Right ventricle myocardium inferior (tissue), 1 donor: Measurements from ENCODE around the gene LRP5. TPM values are rescaled to one million over a fixed set of nuclear protein-coding genes. Genes with fewer than 3 reads are reported as not detected.
"Not testable (repeated sequence)": the region's sequence is repeated elsewhere in the genome, so short reads cannot be mapped to it uniquely, and the experiment has no call there.

Experiments used
- ATAC-seq: fragments of 200-7000 bp; cut with Tn5 transposase; one replicate; pipeline ENCODE4 v1.9.1; 2020; ENCODE audit warnings: mild to moderate bottlenecking, moderate library complexity
- DNase-seq: peaks from one replicate; pipeline ENCODE4 v3.0.0; 2021; ENCODE audit errors: missing footprints
- intact Hi-C: fragments of 100-400 bp; cut with DNase I; formaldehyde crosslinking; loops from one replicate; pipeline ENCODE4 v1.11.0; 2022
- total RNA-seq: library from RNA; stranded (reverse); fragmentation: NEBNext Ultra II Directional; extraction: Animal tissue kit (Norgen Biotek cat#: 25700); gene quantifications from one replicate; pipeline ENCODE4 v1.2.1, GENCODE V29; 2021
- donor health status: DM: no; HTN: yes; CAD: no; lungs with severe emphysema.

The LRP5 gene
- total RNA-seq, 1 donor from 2014 or later: 61.6 TPM

DNA sequence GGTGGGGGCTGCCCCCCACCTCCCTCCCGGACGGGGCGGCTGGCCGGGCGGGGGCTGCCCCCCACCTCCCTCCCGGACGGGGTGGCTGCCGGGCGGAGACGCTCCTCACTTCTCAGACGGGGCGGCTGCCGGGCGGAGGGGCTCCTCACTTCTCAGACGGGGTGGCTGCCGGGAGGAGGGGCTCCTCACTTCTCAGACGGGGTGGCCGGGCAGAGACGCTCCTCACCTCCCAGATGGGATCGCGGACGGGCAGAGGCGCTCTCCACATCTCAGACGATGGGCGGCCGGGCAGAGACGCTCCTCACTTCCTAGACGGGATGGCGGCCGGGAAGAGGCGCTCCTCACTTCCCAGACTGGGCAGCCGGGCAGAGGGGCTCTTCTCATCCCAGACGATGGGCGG lies 163.2 kb downstream of the LRP5 start:
- DNase-seq, intact Hi-C loops, ATAC-seq: not testable (repeated sequence)

GRCh38 chr11:68479390-68479789 lies 167.0 kb downstream of the LRP5 start:
- intact Hi-C loops: no loop called here
- DNase-seq: no peak
- ATAC-seq: no peak

DNA sequence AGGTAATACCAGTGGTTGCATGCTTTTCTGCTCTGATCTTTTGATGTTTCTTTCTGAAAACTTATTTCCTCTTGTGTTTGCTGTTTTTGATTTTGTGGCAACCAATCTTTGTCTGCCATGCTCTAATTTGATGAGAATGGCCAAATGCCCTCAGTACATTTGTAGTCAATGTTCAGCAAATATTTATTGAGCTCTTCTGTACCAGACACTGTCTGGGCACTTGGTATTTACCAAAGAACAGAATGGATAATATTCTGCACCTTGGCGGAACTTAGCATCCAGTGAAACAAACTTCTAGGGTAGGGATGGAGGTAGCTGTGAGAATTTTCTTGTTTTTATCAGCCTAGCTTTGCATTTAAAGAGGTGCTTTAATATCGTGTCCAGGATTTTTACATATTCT lies 167.8 kb downstream of the LRP5 start:
- ATAC-seq (no peak), DNase-seq (no peak)
- intact Hi-C loops: no loop called here

DNA sequence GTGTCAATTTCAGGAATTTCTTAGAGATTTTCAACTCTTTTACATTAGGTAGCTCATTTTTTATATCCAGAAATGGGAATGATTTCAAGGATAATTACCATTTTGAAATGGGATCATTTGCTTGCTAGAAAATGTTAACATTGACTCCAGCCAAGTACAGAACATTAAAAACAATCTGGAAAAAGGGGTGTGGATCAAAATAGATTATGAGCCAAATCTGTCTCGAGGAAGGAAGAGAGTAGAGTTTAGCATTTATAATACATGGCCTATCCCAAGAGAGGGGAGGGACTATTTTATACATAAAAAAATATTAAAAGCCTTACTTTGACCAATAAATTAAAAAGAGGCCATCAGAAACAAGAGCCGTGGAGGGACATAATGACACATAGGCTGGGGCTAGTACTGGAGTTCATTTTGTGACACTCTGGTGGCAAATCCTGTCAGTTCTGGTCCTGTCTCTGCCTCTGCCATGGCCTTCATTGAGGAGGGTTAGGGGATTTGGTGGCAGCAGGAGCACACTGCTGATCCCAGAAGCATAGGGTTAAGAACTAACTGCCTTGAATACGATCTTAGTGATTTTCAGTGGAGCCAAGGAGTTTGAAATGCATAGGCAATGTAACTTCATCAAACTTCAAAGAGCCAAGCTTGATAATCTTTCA lies 168.6 kb downstream of the LRP5 start:
- intact Hi-C loops: no loop called here
- DNase-seq: no peak

DNA sequence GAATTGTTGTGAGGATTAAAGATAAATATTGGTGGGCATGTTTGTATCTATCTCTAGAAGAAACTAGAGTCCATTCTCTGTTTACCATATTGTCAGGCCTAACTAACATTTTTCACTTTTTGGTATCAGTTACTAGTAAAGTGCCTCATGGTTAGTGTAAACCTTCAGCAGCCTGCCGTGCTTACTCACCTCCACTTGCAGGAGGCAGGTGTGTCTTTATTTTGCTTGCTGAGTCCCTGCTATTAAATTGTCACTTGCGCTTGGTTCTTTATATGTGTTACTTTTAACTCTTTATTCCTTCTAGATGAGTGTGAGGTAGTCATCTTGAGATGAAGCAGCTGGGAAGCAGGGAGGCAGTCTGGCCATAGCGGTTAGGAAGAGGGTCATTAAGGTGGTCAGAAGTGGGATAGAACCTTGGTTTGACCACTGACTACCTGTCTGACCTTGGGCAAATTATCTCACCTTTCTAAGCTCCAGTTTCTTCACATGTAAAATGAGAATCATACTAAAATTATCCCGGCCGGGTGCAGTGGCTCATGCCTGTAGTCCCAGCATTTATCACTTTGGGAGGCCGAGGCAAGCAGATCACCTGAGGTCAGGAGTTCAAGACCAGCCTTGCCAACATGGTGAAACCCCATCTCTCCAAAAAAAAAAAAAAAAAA lies 169.3 kb downstream of the LRP5 start:
- DNase-seq: no peak
- ATAC-seq: peak; percentile 21
- intact Hi-C loops: no loop called here

More for the DNA sequence above, 168.6 kb downstream of the LRP5 start:
- no peak for ATAC-seq

GRCh38 chr11:68488623-68489022 lies 176.2 kb downstream of the LRP5 start:
- no peak for ATAC-seq

GRCh38 chr11:68495220-68495729 lies 182.9 kb downstream of the LRP5 start:
- ATAC-seq (no peak), DNase-seq (no peak)
- intact Hi-C loops: no loop called here

More at GRCh38 chr11:68488623-68489022, 176.2 kb downstream of the LRP5 start:
- no peak for DNase-seq
- intact Hi-C loops: no loop called here

- DNase-seq (no peak), ATAC-seq (no peak)
- intact Hi-C loops: no loop called here
Observed at GRCh38 chr11:68495872-68496271, 183.5 kb downstream of the LRP5 start.

GRCh38 chr11:68497761-68498160 lies 185.4 kb downstream of the LRP5 start:
- DNase-seq: no peak
- ATAC-seq: no peak
- intact Hi-C loops: no loop called here

- ATAC-seq (no peak), DNase-seq (no peak)
- intact Hi-C loops: no loop called here
Observed at GRCh38 chr11:68498321-68498720, 185.9 kb downstream of the LRP5 start.

Other genes with a start within 250 kb of the LRP5 start
- 7.6 TPM for gene CHKA, start 191.2 kb upstream of the LRP5 start, total RNA-seq
- 29.1 TPM for gene KMT5B, start 99.3 kb upstream of the LRP5 start, total RNA-seq
- gene C11orf24, start 40.6 kb upstream of the LRP5 start, total RNA-seq: 29.4 TPM
- 83.5 TPM for gene PPP6R3, start 148.2 kb downstream of the LRP5 start, total RNA-seq